ENCODE data around the gene LRRN4.
"Not testable (repeated sequence)": the region's sequence is repeated elsewhere in the genome, so short reads cannot be mapped to it uniquely, and the experiment has no call there.

LRRN4 gene

DNA sequence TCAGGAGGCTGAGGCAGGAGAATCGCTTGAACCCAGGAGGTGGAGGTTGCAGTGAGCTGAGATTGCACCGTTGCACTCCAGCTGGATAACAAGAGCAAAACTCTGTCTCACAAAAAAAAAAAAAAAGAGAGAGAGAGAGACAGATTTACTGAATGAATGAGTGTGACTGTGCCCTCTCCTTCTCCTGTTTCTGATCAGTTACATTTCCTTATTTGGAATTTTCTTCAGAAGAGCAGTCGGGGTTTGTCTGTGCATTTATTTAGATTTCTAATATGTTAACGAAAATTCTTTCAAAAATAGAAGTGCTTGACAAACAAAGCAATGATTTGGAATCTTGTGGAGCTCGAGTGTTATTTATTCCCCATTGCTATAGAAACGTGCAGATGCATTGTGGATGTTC is 6.4 kb upstream of the LRRN4 start:
- DNase-seq (ENCODE audit: low spot score) = no peak
- TF ChIP-seq, protein P1, sequence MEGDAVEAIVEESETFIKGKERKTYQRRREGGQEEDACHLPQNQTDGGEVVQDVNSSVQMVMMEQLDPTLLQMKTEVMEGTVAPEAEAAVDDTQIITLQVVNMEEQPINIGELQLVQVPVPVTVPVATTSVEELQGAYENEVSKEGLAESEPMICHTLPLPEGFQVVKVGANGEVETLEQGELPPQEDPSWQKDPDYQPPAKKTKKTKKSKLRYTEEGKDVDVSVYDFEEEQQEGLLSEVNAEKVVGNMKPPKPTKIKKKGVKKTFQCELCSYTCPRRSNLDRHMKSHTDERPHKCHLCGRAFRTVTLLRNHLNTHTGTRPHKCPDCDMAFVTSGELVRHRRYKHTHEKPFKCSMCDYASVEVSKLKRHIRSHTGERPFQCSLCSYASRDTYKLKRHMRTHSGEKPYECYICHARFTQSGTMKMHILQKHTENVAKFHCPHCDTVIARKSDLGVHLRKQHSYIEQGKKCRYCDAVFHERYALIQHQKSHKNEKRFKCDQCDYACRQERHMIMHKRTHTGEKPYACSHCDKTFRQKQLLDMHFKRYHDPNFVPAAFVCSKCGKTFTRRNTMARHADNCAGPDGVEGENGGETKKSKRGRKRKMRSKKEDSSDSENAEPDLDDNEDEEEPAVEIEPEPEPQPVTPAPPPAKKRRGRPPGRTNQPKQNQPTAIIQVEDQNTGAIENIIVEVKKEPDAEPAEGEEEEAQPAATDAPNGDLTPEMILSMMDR (IDR thresholded peaks at IDR 0.05; ENCODE audit: extremely low read depth, missing control alignments) = no peak

DNA sequence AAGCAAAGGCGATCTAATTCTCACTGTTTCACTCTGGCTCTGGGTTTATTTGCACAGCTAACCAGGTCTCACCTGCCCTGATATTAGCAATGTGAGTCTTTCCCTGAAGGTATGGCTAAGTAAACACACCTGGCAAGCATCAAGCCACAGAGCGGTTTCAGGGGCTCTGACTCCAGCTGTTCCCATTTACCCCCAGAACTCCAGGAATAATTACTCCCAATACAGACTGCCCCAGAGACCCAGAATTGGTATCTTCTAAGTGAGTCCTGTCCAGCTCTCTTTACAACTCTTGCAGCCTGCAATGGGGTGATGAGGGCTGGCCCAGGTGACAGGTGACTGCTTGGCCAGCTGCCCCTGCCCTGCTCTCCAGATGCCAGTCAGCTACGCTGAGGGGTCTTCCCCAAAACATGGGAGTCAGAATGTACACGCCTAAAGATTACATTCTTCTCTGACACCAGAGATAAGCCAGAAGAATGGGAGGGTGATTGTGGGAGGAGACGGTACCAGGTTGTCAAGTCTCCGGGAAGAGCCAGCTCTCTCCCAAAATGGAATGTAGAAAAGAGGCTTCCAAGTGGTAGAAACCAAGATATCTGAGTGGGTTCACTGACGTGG is 4.9 kb upstream of the LRRN4 start:
- DNase-seq (ENCODE audit: low spot score) = no peak
- TF ChIP-seq, protein P1 (IDR thresholded peaks at IDR 0.05; ENCODE audit: extremely low read depth, missing control alignments) = no peak

DNA sequence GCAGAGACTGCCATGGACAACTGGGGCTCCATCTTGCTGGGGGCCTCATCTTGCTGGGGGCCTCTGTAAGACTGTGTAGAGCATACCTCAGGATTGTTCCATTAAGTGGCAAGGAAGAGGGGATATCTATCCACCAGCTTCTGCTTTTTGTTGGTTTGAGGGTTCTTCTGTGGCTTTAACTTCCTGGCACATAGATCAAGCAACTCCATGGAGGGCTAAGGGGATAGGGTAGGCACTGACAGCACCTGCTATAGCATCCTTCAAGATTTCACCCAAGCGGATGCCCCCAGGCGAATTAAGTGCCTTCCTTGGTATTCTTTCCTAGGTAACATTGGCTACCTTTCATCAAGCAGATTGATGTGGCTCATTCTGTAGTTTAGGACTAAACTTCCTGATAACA is 3.8 kb upstream of the LRRN4 start:
- TF ChIP-seq, protein P1 (IDR thresholded peaks at IDR 0.05; ENCODE audit: extremely low read depth, missing control alignments) = no peak
- no peak for DNase-seq (ENCODE audit: low spot score)

DNA sequence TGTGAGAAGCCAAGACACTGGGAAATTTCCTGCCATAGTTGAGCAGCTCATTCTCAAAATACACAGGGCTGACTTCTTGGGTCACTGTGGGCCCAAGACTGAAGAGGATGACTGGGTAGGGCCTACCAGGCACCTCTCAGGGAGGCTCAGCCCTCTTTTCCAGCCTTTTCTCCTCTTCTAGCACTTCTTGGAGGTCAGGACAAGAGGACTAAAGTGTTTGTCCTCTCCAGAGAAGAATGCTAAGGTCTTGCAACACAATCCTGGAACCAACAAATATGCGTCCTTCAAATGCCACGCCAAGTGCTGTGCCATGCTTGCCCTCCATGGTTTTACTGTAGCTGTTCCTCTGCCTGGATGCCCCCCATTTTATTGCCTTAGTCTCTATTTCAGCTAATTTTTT is 3.3 kb upstream of the LRRN4 start:
- TF ChIP-seq, protein P1 (IDR thresholded peaks at IDR 0.05; ENCODE audit: extremely low read depth, missing control alignments) = no peak

DNA sequence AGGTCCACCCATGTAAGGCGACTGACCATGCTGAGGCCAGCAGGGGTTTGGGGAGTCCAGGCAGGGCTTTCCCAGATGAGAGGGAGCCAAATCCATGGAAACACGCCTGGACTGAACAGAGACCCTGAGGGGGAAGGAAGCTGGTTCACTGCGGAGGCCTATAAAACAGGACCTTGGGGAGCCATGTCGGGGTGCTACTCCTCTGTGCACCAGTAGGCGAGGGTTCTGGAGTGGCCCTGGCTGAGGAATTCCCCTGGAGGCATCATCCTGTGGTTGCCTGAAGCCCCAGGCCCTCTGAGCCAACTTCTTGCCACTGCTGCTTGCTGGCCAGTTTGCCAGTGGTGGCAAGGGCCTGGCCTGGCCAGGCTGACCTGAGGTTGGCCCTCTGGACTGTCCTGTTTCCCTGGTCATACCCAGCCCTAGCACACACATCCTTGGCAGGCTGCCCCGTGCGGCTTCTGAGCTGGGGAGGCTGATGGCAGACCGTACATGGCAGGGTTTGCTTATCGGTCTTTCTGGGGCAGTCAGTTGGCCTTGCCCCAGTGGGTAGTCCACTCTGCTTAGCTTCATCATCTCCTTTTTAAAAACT is 2.2 kb upstream of the LRRN4 start:
- DNase-seq (ENCODE audit: low spot score) = no peak
- TF ChIP-seq, protein P1 (IDR thresholded peaks at IDR 0.05; ENCODE audit: extremely low read depth, missing control alignments) = no peak

More for the DNA sequence above, 3.3 kb upstream of the LRRN4 start:
- no peak for DNase-seq (ENCODE audit: low spot score)

DNA sequence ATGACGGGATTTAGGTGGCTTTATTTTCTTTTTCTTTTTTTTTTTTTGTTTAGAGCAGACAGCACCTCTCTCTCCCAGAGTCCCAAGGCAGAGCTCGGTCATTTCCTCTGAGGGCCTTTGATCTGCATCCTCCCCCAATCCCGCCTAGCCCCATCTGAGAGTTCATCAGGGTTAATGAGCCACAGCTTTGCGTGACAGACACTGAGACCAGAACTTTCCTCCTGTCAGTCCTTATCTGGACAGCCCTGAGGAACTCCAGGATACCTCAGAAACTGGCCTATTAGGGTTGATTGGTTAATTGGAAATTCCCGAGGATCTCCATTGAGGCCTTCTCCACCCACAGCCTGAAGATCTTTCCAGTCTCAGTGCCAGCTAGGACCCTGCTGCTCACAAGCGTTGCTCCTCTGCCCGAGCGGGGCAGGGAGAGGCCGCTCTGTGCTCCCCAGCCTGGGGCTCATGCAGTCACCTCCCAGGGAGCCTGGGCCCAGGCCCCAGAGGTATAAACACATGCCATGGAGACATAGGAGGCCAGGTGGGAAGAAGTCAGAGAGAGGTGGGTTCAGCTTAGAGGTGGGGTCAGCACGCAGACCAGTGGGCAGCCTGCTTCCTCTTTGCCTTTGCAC is 1.4 kb upstream of the LRRN4 start:
- TF ChIP-seq, protein P1 (IDR thresholded peaks at IDR 0.05; ENCODE audit: extremely low read depth, missing control alignments) = no peak
- DNase-seq (ENCODE audit: low spot score) = no peak

DNA sequence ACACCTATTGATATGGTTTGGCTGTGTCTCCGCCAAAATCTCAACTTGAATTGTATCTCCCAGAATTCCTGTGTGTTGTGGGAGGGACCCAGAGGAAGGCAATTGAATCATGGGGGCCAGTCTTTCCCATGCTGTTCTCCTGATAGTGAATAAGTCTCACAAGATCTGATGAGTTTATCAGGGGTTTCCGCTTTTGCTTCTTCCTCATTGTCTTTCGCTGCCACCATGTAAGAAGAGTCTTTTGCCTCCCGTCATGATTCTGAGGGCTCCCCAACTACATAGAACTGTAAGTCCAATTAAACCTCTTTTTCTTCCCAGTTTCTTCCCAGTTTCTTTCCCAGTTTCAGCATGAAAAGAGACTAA is 810 bp upstream of the LRRN4 start:
- not testable (repeated sequence) for DNase-seq (ENCODE audit: low spot score)

All from GM20000 (cell line).